HG03460 (cell line): ENCODE measurements around the gene GNL2.

ENCODE experiments used
- ATAC-seq: cut with Tn5 transposase; IDR thresholded peaks from one replicate; pipeline ENCODE4 v1.9.1; 2021; ENCODE audit not compliant: unreplicated experiment

GNL2 gene

GRCh38 chr1:37517569-37517968, 78.2 kb downstream of the GNL2 start:
- ATAC-seq = no peak
